Measurements from ENCODE around the gene RASL11B. TPM values are rescaled to one million over a fixed set of nuclear protein-coding genes. Genes with fewer than 3 reads are reported as not detected.
"Not testable (repeated sequence)": the region's sequence is repeated elsewhere in the genome, so short reads cannot be mapped to it uniquely, and the experiment has no call there.

RASL11B gene
- total and polyA plus RNA-seq, 8 donors = 0.52 to 26.4 (median 20.2) TPM

- intact Hi-C loops (cut with DNase I) = no loop called here
- ATAC-seq = no peak
- peak overlapping the region in 1 of 2 donors; percentile 42 for H3K27ac ChIP-seq
Measured at GRCh38 chr4:52823702-52824092, 38.4 kb upstream of the RASL11B start.

GRCh38 chr4:52824270-52824602 is 37.9 kb upstream of the RASL11B start:
- TF ChIP-seq CTCF (IDR thresholded peaks at IDR 0.05) = no peak
- no peaks in the 10 kb centered on the region for H3K9me3 ChIP-seq
- H3K27me3 ChIP-seq = no peaks in the 10 kb centered on the region
- ATAC-seq (no peak), DNase-seq (no peak)
- intact Hi-C loops (cut with DNase I) = no loop called here
- no peak overlapping the region for H3K4me3 ChIP-seq
- H3K4me1 ChIP-seq = peaks cover 0 to 15% of the 10 kb centered on the region in 2 donors
- H3K27ac ChIP-seq = peak overlapping the region in 1 of 2 donors; percentile 19
- H3K36me3 ChIP-seq = no peaks in the 10 kb centered on the region

More at GRCh38 chr4:52823702-52824092, 38.4 kb upstream of the RASL11B start:
- Histone ChIP-seq H3K4me3 (no peak overlapping the region), H3K9me3 (no peaks in the 10 kb centered on the region), H3K27me3 (no peaks in the 10 kb centered on the region), H3K4me1 (peaks cover 0 to 15% of the 10 kb centered on the region in 2 donors), H3K36me3 (no peaks in the 10 kb centered on the region)
- TF ChIP-seq CTCF (IDR thresholded peaks at IDR 0.05) = no peak
- DNase-seq = no peak

- no peaks in the 10 kb centered on the region for H3K27me3 ChIP-seq
- TF ChIP-seq CTCF (IDR thresholded peaks at IDR 0.05) = no peak
- peak; percentile 76 for ATAC-seq
- no peaks in the 10 kb centered on the region for H3K9me3 ChIP-seq
- peak in 3 of 4 donors; percentile 46 to 78 (median 76) for DNase-seq
- no peak overlapping the region for H3K4me3 ChIP-seq
- H3K36me3 ChIP-seq = no peaks in the 10 kb centered on the region
- peaks cover 0 to 15% of the 10 kb centered on the region in 2 donors for H3K4me1 ChIP-seq
- intact Hi-C loops (cut with DNase I) = no loop called here
- H3K27ac ChIP-seq = peak overlapping the region in 1 of 2 donors; percentile 19
Measured at GRCh38 chr4:52824603-52825459, 37.3 kb upstream of the RASL11B start.

- TF ChIP-seq CTCF (IDR thresholded peaks at IDR 0.05) = no peak
- DNase-seq = no peak
Measured at GRCh38 chr4:52825460-52826090, 36.5 kb upstream of the RASL11B start.

GRCh38 chr4:52833941-52834525 is 28.1 kb upstream of the RASL11B start:
- no peaks in the 10 kb centered on the region for H3K4me1 ChIP-seq
- no peak overlapping the region for H3K4me3 ChIP-seq
- peak; percentile 39 for ATAC-seq
- no peak for TF ChIP-seq CTCF (IDR thresholded peaks at IDR 0.05)
- no peaks in the 10 kb centered on the region for H3K9me3 ChIP-seq
- intact Hi-C loops (cut with DNase I) = no loop called here
- H3K27ac ChIP-seq = no peak overlapping the region
- H3K36me3 ChIP-seq = no peaks in the 10 kb centered on the region
- no peaks in the 10 kb centered on the region for H3K27me3 ChIP-seq
- DNase-seq = no peak

More at GRCh38 chr4:52825460-52826090, 36.5 kb upstream of the RASL11B start:
- no peak overlapping the region for H3K27ac ChIP-seq
- no peaks in the 10 kb centered on the region for H3K27me3 ChIP-seq
- peaks cover 0 to 15% of the 10 kb centered on the region in 2 donors for H3K4me1 ChIP-seq
- H3K4me3 ChIP-seq = no peak overlapping the region
- intact Hi-C loops (cut with DNase I) = no loop called here
- H3K9me3 ChIP-seq = no peaks in the 10 kb centered on the region
- ATAC-seq = no peak
- H3K36me3 ChIP-seq = no peaks in the 10 kb centered on the region

GRCh38 chr4:52834641-52835456 is 27.3 kb upstream of the RASL11B start:
- H3K4me1 ChIP-seq; ATAC-seq; H3K36me3 ChIP-seq; H3K4me3 ChIP-seq; DNase-seq; intact Hi-C loops (cut with DNase I); H3K27me3 ChIP-seq; H3K27ac ChIP-seq; H3K9me3 ChIP-seq: not testable (repeated sequence)

Data from left lung (tissue), 10 donors.